Endothelial cell of umbilical vein (primary cell): Measurements from ENCODE around the gene FOXC1. TPM values are rescaled to one million over a fixed set of nuclear protein-coding genes. Genes with fewer than 3 reads are reported as not detected.

ENCODE experiments used
- BruUV-seq: library from RNA; stranded (reverse); fragments of 400-500 nt; replicated peaks from 2 replicates; lab custom pipeline; 2021; lab: Mats Ljungman, UMichigan
- CTCF ChIA-PET: fragments of 300-600, 350-600 bp; sonication (Branson Sonifier 250); formaldehyde crosslinking; loops from one replicate; lab custom pipeline; 2021; ENCODE audit warnings: antibody characterized with exemption, inconsistent platforms; lab: Charles Lee
- POLR2A ChIA-PET: fragments of 300-600, 350-600 bp; sonication (Branson Sonifier 250); formaldehyde crosslinking; loops from one replicate; lab custom pipeline; 2021; ENCODE audit warnings: antibody characterized with exemption, inconsistent platforms; lab: Charles Lee
- DNase-seq: peaks from one replicate; pipeline ENCODE4 v3.0.0-alpha.2; 2011; ENCODE audit warnings: low read depth, low spot score
- FAIRE-seq: peaks from 2 replicates; lab custom pipeline; 2011; peaks lifted over from hg19 to GRCh38; lab: Jason Lieb, UNC
- H2AFZ ChIP-seq: 2 replicates; pipeline ENCODE4 v1.6.0; 2012; ENCODE audit warnings: low read depth, low read length, control low read depth, inconsistent platforms
- H3K27ac ChIP-seq: 2 replicates; pipeline ENCODE4 v1.5.1; 2011; ENCODE audit warnings: low read depth, mild to moderate bottlenecking, control low read depth, low read length, moderate library complexity; ENCODE audit not compliant: insufficient read depth
- H3K27me3 ChIP-seq, 2 experiments: 2 replicates each; pipeline versions ENCODE4 v1.6.0 to v1.6.1; 2011; ENCODE audit warnings: low read length in 2 of 2, mixed read lengths in 1 of 2; ENCODE audit not compliant: control insufficient read depth in 2 of 2, insufficient read depth in 2 of 2
- H3K36me3 ChIP-seq, 2 experiments: 2 replicates in 1 of 2; 3 replicates in 1 of 2; pipeline ENCODE4 v1.5.1; 2011; ENCODE audit warnings: low read length in 2 of 2, mild to moderate bottlenecking in 1 of 2, moderate library complexity in 1 of 2; ENCODE audit not compliant: control insufficient read depth in 2 of 2, insufficient read depth in 2 of 2; ENCODE audit errors: extremely low read depth in 1 of 2
- H3K4me1 ChIP-seq: 3 replicates; pipeline ENCODE4 v1.5.1; 2011; ENCODE audit warnings: mild to moderate bottlenecking, low read length; ENCODE audit not compliant: control insufficient read depth, insufficient read depth; ENCODE audit errors: extremely low read depth
- H3K4me2 ChIP-seq: 2 replicates; pipeline ENCODE4 v1.6.1; 2011; ENCODE audit warnings: low read length, control low read depth, mixed read lengths; ENCODE audit not compliant: insufficient read depth
- H3K4me3 ChIP-seq, 3 experiments: fragments of 200-600 bp in 1 of 3; sonication (generic), shearing (Covaris generic) in 1 of 3; replicated peaks in 1 of 3; 2 replicates each; pipeline ENCODE4 v1.5.1; 2011 to 2016; ENCODE audit warnings: control low read depth in 3 of 3, low read length in 3 of 3, mild to moderate bottlenecking in 2 of 3, inconsistent platforms in 1 of 3, low read depth in 1 of 3, moderate library complexity in 1 of 3; ENCODE audit not compliant: insufficient read depth in 1 of 3
- H3K79me2 ChIP-seq: 2 replicates; pipeline ENCODE4 v1.6.0; 2012; ENCODE audit warnings: low read length, inconsistent platforms; ENCODE audit not compliant: control insufficient read depth, insufficient read depth
- H3K9ac ChIP-seq: replicated peaks from 2 replicates; pipeline ENCODE3; 2011; ENCODE audit warnings: low read length, control low read depth; ENCODE audit not compliant: insufficient read depth; ENCODE audit errors: extremely low read depth
- H3K9me1 ChIP-seq: replicated peaks from 3 replicates; pipeline ENCODE4 v1.6.0; 2011; ENCODE audit warnings: mild to moderate bottlenecking, low read length; ENCODE audit not compliant: control insufficient read depth, insufficient read depth; ENCODE audit errors: extremely low read depth
- H3K9me3 ChIP-seq: replicated peaks from 2 replicates; pipeline ENCODE4 v1.5.1; 2012; ENCODE audit warnings: low read length, inconsistent platforms; ENCODE audit not compliant: control insufficient read depth, insufficient read depth
- H4K20me1 ChIP-seq: replicated peaks from 2 replicates; pipeline ENCODE3; 2011; ENCODE audit warnings: mild to moderate bottlenecking, low read length; ENCODE audit not compliant: control insufficient read depth, insufficient read depth; ENCODE audit errors: extremely low read depth
- CTCF ChIP-seq, 2 donors: IDR thresholded peaks; 1 replicate in 1 of 2; 2 replicates in 1 of 2; pipeline ENCODE4 v1.5.1; 2011; ENCODE audit warnings: low read length in 2 of 2, mild to moderate bottlenecking in 2 of 2, moderate library complexity in 2 of 2, control low read depth in 1 of 2, inconsistent platforms in 1 of 2, low read depth in 1 of 2; ENCODE audit not compliant: insufficient read depth in 1 of 2; ENCODE audit errors: extremely low read depth in 1 of 2
- EZH2 ChIP-seq: IDR thresholded peaks from 2 replicates; pipeline ENCODE4 v1.6.1; 2012; ENCODE audit warnings: borderline replicate concordance, low read depth, mild to moderate bottlenecking, moderate library complexity, low read length, inconsistent platforms; ENCODE audit not compliant: severe bottlenecking
- FOS ChIP-seq: IDR thresholded peaks from 2 replicates; pipeline ENCODE4 v1.6.1; 2011; ENCODE audit warnings: mild to moderate bottlenecking, low read length, moderate library complexity, borderline replicate concordance; ENCODE audit not compliant: insufficient read depth
- GATA2 ChIP-seq: IDR thresholded peaks from 2 replicates; pipeline ENCODE4 v1.7.0; 2011; ENCODE audit warnings: low read depth, mild to moderate bottlenecking, moderate library complexity, mixed read lengths, low read length; ENCODE audit not compliant: insufficient read length, insufficient read depth
- JUN ChIP-seq: IDR thresholded peaks from 2 replicates; pipeline ENCODE4 v1.6.1; 2011; ENCODE audit warnings: borderline replicate concordance, low read depth; ENCODE audit not compliant: insufficient read length, insufficient read depth
- MAX ChIP-seq: IDR thresholded peaks from 2 replicates; pipeline ENCODE4 v1.6.1; 2011; ENCODE audit not compliant: insufficient read depth, insufficient read length
- MYC ChIP-seq: IDR thresholded peaks from one replicate; pipeline ENCODE4 v1.6.1; 2011; ENCODE audit warnings: mild to moderate bottlenecking, low read depth, low read length
- POLR2A ChIP-seq: IDR thresholded peaks from 2 replicates; pipeline ENCODE4 v1.6.1; 2012; ENCODE audit warnings: low read depth, mild to moderate bottlenecking, control low read depth, low read length
- POLR2AphosphoS5 ChIP-seq: IDR thresholded peaks from 2 replicates; pipeline ENCODE4 v1.6.1; 2012; ENCODE audit warnings: low read depth, mild to moderate bottlenecking, control low read depth, low read length, moderate library complexity; ENCODE audit not compliant: insufficient read depth
- dilution Hi-C: fragments of 300-500 bp; cut with MboI; formaldehyde crosslinking; loops from one replicate; pipeline ENCODE4 v1.15.0; 2019; ENCODE audit warnings: low sequenced_read_pairs; ENCODE audit not compliant: extremely low pct_ligation_motif_present
- intact Hi-C: fragments of 100-400 bp; cut with micrococcal nuclease; formaldehyde crosslinking; loops from one replicate; pipeline ENCODE4 v1.10.0; 2022
- polyA plus RNA-seq, 4 experiments: library from polyadenylated mRNA; depleted of rRNA in 3 of 4; stranded (reverse) in 3 of 4; unstranded in 1 of 4; fragments of >200 nt; gene quantifications; 2 replicates each; pipeline versions ENCODE4 v1.2.1 to v1.2.3, GENCODE V29; 2011 to 2012; ENCODE audit warnings: missing spikeins in 1 of 4
- total RNA-seq: library from RNA; stranded (reverse); gene quantifications from 2 replicates; pipeline ENCODE4 v1.2.3, GENCODE V29; 2021

The FOXC1 gene
- total and polyA plus RNA-seq, 2 donors (not counting 3 experiments of a cell fraction or from before 2014, with no cell fraction given) = 6.4 to 16.4 TPM

GRCh38 chr6:1629316-1629715 lies 19.6 kb downstream of the FOXC1 start:
- no peak for FAIRE-seq

More at GRCh38 chr6:1629316-1629715, 19.6 kb downstream of the FOXC1 start:
- no peak for DNase-seq
- H3K4me1 ChIP-seq = peaks cover 15% of the 10 kb centered on the region
- no peaks in the 10 kb centered on the region for H3K36me3 ChIP-seq
- no peak overlapping the region for H3K27ac ChIP-seq
- no peaks in the 10 kb centered on the region for H3K9me1 ChIP-seq
- H2AFZ ChIP-seq = no peak overlapping the region
- dilution Hi-C loops (no loop called here), intact Hi-C loops (loop anchor here (5.0 kb wide), 1 partner anchor 58 kb away; no protein-coding TSS in a partner anchor)
- H3K9ac ChIP-seq = no peak overlapping the region
- POLR2A ChIA-PET = no interaction called here
- no peaks in the 10 kb centered on the region for H3K9me3 ChIP-seq
- H4K20me1 ChIP-seq = no peaks in the 10 kb centered on the region
- no TSS peak for BruUV-seq
- H3K27me3 ChIP-seq = peaks cover 5 to 15% of the 10 kb centered on the region in 2 experiments
- no peaks in the 10 kb centered on the region for H3K79me2 ChIP-seq
- TF ChIP-seq EZH2 (no peak), MYC (no peak), JUN (no peak), CTCF (IDR thresholded peaks at IDR 0.05; ENCODE audit: extremely low read depth in 1 of 2, insufficient read depth in 1 of 2, low read depth in 1 of 2, low read length in 2 of 2) (no peak), POLR2AphosphoS5 (no peak), GATA2 (no peak), FOS (no peak), POLR2A (no peak), MAX (no peak)
- H3K4me3 ChIP-seq = no peak overlapping the region
- CTCF ChIA-PET = interaction anchor here (1.0 kb wide), 1 partner anchor 192 kb away, joined by 3 read pairs; no protein-coding TSS in a partner anchor
- no peak overlapping the region for H3K4me2 ChIP-seq
